Measurements from ENCODE around the gene SPIRE1.
"Not testable (repeated sequence)": the region's sequence is repeated elsewhere in the genome, so short reads cannot be mapped to it uniquely, and the experiment has no call there.

SPIRE1 gene

DNA sequence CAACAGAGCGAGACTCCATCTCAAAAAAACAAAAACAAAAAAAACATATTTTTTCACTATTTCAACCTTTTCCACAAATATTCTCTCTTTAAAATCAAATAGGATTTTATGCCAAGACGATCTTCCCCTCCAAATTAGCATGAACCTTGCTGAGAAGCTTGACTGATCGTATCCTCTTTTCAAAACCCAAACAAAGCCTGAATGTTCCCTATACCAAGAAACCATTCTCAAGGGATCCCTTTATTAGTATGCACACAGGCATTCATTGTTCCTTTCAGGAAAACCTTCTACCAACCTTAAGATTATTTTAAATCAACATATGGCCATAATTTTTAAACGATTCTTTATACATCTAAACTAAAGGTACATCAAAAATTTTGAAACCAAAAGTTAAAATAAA is 6.3 kb downstream of the SPIRE1 start:
- in situ Hi-C loops (cut with HindIII; ENCODE audit: low sequenced_read_pairs) = no loop called here
- TF ChIP-seq CTCF (IDR thresholded peaks at IDR 0.05; ENCODE audit: low read depth, low read length) = no peak

DNA sequence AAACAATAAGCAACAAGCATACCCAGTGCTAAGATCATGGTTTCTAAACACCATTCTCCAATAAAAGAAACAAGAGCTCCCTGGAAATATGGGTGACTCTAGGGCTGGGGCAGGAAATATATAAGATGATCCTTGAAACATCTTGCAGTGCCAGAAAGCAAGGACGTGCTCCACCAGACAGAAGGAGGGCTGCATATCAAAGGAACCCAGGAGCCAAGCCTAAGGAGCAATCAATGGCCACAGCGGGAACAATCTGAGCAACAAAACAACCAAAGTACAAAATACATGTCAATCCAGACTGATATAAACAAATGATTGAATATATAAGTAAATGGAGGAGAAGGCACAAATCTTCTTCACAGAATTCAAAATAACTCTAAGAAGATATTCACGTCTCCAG is 10.1 kb downstream of the SPIRE1 start:
- no peak overlapping the region for H3K4me3 ChIP-seq (ENCODE audit: low read depth, low read length)
- no peak for DNase-seq (ENCODE audit: low read depth, low spot score)
- in situ Hi-C loops (cut with HindIII; ENCODE audit: low sequenced_read_pairs) = no loop called here
- TF ChIP-seq CTCF (IDR thresholded peaks at IDR 0.05; ENCODE audit: low read depth, low read length) = no peak

More for the DNA sequence above, 6.3 kb downstream of the SPIRE1 start:
- no peak overlapping the region for H3K4me3 ChIP-seq (ENCODE audit: low read depth, low read length)
- DNase-seq (ENCODE audit: low read depth, low spot score) = no peak

GRCh38 chr18:12645751-12646203 is 12.1 kb downstream of the SPIRE1 start:
- no peak for DNase-seq (ENCODE audit: low read depth, low spot score)
- no peak for TF ChIP-seq CTCF (IDR thresholded peaks at IDR 0.05; ENCODE audit: low read depth, low read length)
- no peak overlapping the region for H3K4me3 ChIP-seq (ENCODE audit: low read depth, low read length)
- in situ Hi-C loops (cut with HindIII; ENCODE audit: low sequenced_read_pairs) = no loop called here

DNA sequence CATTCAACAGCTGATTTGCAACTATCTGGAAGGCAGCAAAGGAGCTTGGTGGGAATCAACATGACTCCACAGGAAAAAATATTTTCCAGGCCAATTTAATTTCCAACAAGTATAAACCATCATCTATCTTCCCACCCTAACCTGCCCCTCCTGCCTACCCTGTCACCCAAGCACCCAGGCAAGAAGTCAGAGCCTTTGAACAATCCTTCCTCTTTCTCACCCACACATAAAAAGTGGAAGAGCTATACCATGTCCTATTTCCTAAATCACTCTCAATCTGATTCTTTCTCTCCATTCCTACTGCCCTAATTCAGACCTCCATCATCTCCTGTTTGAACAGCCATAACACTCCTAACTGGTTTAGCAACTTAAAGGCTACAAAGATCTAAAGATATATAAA is 12.7 kb downstream of the SPIRE1 start:
- H3K4me3 ChIP-seq (ENCODE audit: low read depth, low read length) = no peak overlapping the region

GRCh38 chr18:12643756-12644155 is 14.2 kb downstream of the SPIRE1 start:
- H3K4me3 ChIP-seq (ENCODE audit: low read depth, low read length); in situ Hi-C loops (cut with HindIII; ENCODE audit: low sequenced_read_pairs): not testable (repeated sequence)

More for the DNA sequence above, 12.7 kb downstream of the SPIRE1 start:
- in situ Hi-C loops (cut with HindIII; ENCODE audit: low sequenced_read_pairs) = no loop called here
- DNase-seq (ENCODE audit: low read depth, low spot score) = no peak
- TF ChIP-seq CTCF (IDR thresholded peaks at IDR 0.05; ENCODE audit: low read depth, low read length) = no peak

DNA sequence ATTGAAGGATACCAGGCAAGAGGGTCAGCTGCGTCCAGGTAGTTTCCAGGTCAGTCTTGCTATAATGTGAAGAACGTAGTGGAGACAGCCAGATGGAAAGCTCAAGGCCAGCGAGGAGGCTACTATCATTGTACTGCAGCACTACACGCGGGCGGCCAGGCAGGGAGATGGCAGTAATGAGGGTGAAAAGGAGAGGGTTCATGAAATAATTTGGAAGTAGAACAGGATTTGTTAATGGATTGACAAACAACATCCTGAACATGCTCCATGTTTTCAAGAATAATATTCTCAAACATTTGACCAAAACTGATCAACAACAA is 17.1 kb downstream of the SPIRE1 start:
- DNase-seq (ENCODE audit: low read depth, low spot score) = no peak
- in situ Hi-C loops (cut with HindIII; ENCODE audit: low sequenced_read_pairs) = no loop called here
- H3K4me3 ChIP-seq (ENCODE audit: low read depth, low read length) = no peak overlapping the region
- no peak for TF ChIP-seq CTCF (IDR thresholded peaks at IDR 0.05; ENCODE audit: low read depth, low read length)

More at GRCh38 chr18:12643756-12644155, 14.2 kb downstream of the SPIRE1 start:
- DNase-seq (ENCODE audit: low read depth, low spot score) = not testable (repeated sequence)

DNA sequence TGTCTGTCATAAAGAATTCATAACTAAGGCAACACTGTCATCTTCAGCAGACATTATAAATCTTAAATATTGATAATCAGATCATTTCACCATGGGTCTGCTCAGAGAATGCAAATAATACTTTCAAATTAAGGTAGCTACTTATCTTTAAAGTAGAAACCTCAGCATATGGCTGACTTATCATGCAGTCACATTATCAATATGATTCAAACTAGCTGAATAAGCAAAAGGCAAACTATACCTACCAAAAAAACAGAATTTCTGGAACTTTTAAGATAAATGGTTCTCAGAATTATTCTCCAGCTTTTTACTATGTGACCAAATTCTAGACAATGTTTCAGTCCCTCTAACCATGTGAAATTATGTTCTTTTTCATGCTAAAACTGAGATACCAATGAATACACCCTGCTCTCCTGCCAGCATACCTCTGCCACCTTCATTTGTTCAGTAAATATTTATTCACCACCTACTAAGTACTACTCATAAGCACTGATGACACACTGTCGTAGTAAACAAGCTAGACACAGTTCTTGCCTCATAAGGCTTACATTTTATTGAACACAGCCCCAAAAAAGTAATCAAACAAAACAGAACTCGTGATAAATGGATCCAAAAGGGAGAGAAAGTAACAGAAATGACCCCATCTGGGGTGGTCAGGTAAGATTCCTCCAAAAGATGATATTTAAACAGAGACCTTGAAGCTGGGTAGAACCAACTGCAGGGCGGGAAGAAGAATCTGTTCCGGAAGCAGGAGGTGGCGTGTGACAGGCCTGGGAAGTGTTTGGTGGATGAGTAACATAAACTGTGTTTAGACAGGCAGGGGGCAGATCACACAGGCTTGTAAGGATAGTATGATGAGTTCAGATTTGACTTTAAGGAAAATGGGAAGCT is 17.7 kb downstream of the SPIRE1 start:
- no peak overlapping the region for H3K4me3 ChIP-seq (ENCODE audit: low read depth, low read length)
- DNase-seq (ENCODE audit: low read depth, low spot score) = peak; percentile 70
- TF ChIP-seq CTCF (IDR thresholded peaks at IDR 0.05; ENCODE audit: low read depth, low read length) = no peak
- in situ Hi-C loops (cut with HindIII; ENCODE audit: low sequenced_read_pairs) = no loop called here

Data from astrocyte of the spinal cord (primary cell).